GM10847 (cell line): ENCODE results near the gene FASTK.

Experiments used
- POLR2A ChIP-seq: IDR thresholded peaks from 2 replicates; pipeline ENCODE4 v1.6.1; 2011; ENCODE audit not compliant: insufficient read length; ENCODE audit errors: extremely low read depth

Gene FASTK

DNA sequence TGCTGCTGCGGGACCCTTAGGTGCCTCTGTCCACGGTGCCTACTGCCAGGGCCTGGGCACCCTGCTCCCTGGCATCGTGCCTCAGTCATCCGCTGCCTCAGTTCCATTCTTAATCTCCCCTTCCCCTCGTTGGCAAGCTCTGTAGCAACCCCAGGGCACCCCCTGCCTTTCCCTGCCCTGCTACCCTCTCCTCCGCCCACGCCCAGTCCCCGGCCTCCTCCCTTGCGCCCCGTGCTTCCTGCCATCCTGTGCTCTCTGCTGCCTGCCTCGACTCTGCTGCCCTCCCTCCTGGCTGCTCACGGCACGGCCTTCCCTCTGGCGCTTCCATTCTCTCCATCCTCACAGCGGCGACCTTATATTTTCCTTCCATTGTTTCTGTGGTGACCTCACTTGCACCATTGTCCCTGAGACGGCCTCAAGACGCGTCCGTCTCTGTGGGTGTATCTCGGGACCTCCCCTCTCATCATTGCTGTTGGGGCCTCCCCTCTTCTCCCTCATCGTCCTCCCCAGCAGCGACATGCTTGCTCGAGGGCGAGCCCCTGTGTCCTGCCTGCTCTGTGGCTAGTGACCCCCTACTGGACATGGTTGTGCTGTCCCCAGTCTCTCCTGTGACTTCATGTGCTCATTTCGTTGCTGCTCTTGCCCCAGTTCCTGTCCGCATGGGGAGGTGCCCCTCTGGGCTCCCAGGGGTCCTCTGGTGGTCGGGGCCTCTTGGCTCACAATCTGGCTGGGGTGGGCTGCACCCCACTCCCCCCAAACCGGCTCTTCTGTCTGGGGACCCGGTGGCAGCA is 41.0 kb upstream of the FASTK start:
- TF ChIP-seq POLR2A = no peak

DNA sequence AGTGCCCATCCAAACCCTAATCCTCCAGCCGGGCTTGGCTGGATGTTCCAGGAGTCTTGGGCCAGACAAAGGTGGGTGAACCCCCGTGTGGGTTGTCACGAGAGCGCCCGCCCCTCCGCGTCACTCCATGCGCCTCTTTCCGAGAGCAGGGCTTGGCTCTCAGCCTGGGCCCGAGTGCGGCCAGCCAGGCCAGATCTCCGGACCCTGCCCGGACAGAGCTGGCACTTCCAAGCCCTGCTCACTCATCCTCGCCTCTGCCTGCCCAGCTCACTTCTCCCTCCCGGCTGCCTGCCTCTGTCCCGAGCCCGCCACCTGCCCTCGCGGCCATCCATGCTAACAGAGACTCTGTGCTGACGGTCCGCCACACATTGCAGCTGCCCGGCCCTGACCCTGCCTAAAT is 40.3 kb upstream of the FASTK start:
- TF ChIP-seq POLR2A = no peak

DNA sequence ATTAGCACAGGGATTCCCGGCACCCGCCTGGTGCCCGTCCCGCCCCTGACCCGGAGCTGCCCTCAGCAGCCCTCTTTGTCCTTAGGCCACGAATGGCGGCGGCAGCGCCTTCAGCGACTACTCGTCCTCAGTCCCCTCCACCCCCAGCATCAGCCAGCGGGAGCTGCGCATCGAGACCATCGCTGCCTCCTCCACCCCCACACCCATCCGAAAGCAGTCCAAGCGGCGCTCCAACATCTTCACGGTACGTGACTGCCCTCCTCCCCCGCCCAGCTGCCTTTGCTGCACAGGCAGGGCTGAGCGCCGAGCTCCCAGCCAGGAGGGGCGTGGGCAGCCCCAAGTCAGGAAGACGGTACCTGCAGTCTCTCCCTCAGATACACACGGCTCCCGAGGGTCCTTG is 39.3 kb upstream of the FASTK start:
- TF ChIP-seq POLR2A = no peak

DNA sequence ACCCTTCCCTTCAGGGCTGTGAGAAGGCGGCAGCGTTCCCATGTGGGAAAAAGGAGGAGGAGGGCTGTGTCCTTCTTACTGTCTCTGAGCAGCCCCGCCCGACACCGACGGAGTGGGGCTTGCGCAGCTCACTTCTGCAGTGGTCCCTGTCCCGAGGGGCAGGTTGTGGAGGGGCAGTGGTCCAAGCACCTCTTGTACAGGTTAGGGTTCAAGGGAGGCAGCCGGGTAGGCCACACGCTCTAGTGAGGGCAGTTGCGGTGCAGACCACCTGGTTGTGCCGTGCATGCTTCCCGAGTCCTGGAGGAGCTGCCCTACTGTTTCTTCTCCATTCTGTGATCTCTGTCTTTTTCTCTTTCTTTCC is 38.4 kb upstream of the FASTK start:
- TF ChIP-seq POLR2A = no peak

DNA sequence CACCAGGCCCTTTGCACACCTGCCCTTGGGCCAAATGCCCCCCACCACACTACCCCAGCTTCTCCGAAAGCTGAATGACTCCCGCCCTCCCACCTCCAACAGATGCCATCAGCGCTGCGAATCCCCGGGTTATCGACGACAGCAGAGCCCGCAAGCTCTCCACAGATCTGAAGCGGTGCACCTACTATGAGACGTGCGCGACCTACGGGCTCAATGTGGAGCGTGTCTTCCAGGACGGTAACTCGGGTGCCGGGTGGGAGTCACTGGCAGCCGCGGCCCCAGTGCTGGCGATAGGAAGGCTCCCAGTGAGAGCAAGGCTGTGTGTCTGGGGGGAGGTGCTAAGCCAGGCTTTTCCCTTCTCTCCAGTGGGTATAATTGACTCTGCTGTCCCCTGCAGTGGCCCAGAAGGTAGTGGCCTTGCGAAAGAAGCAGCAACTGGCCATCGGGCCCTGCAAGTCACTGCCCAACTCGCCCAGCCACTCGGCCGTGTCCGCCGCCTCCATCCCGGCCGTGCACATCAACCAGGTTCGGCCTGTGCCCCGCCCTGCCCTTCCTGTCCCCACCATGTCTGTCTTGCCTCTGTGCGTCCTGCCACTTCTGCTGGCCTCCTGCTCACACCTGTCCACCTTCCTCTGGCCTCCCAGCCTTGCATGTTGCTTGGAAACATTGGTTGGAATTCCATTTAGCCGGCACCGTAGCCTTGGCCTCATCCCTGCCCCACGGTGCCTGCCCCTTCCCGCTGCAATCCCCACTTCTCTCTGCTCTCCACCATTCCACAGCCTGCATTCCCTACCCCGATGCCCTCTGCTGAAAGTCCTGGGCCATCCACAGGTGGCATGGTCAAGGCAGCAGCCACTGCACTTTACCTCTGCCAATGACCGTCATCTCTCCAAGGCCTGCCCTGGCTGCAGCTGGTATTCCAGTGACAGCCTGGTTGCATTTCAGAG is 37.8 kb upstream of the FASTK start:
- no peak for TF ChIP-seq POLR2A

DNA sequence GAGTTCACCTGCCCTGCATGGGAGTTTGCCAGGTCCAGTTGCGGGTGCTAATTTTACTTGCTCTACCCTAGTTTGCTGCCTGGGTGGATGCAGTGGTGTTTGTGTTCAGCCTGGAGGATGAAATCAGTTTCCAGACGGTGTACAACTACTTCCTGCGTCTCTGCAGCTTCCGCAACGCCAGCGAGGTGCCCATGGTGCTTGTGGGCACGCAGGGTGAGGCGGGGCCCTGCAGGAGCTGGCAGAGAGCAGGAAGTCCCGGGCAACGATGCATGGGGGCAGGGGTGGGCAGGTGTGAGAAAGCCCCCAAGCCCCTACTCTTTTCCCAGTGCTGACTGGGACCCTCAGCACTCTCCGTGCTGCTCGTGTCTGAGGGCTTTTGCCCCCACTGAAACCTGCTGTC is 37.0 kb upstream of the FASTK start:
- TF ChIP-seq POLR2A = no peak

DNA sequence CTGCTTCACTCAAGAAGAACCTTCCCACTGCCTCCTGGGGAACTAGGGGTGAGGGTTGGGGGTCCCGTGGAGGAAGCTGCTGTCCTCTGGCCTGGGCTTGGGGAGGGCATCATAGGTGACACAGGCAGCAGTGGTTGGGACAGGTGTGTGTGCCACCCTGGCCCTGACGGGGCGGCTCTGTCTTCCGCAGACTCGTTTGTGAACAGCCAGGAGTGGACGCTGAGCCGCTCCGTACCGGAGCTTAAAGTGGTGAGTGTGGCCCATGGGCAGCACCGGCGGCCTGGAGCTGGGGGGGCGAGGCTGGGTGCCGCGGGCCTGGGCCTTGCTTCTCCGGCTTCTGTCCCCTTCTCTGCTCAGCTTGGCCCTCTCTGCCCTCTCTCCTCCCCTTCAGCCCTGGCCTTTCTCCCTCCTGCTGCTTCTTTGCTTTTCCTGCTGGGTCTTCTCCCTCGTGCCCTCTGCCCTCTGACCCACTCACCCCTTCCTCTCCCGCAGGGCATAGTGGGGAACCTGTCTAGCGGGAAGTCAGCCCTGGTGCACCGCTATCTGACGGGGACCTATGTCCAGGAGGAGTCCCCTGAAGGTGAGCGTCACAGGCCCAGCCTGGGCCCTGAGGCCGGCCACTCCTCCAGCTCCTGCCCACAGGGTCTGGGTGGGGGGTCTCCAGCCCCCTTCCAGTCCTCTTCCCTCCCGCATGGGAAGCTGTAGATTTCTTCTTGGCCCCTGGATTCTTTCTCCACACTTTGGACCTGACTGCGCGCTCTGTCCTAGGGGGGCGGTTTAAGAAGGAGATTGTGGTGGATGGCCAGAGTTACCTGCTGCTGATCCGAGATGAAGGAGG is 36.2 kb upstream of the FASTK start:
- TF ChIP-seq POLR2A = no peak

DNA sequence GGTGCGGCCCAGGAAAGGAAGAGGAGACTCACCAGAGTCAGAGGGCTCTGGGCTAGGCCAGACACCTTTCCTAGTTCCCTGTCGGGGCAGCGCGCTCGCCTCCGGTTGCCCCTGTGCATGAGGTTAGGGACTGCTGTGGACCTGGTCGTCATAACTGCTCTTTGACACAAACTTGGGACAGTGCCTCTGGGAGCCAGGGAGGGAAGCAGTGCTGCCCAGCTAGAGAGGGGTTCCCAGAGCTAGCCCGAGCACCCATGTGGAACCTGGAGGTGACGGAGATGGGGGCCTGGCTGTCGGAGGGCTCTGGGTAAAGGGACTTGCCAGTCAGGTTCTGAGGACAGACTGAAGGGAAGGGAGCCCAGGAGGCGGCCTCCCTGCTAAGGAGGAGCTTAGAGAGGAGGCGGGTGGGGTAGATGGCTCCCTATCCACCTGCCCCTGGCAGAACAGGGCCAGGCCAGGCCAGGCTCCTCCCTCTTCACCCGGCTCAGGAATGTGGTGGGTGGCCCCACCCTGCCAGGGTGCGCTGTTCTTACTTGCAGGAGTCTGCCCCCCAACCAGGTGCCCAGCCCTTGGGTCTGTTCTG is 35.3 kb upstream of the FASTK start:
- TF ChIP-seq POLR2A = no peak

DNA sequence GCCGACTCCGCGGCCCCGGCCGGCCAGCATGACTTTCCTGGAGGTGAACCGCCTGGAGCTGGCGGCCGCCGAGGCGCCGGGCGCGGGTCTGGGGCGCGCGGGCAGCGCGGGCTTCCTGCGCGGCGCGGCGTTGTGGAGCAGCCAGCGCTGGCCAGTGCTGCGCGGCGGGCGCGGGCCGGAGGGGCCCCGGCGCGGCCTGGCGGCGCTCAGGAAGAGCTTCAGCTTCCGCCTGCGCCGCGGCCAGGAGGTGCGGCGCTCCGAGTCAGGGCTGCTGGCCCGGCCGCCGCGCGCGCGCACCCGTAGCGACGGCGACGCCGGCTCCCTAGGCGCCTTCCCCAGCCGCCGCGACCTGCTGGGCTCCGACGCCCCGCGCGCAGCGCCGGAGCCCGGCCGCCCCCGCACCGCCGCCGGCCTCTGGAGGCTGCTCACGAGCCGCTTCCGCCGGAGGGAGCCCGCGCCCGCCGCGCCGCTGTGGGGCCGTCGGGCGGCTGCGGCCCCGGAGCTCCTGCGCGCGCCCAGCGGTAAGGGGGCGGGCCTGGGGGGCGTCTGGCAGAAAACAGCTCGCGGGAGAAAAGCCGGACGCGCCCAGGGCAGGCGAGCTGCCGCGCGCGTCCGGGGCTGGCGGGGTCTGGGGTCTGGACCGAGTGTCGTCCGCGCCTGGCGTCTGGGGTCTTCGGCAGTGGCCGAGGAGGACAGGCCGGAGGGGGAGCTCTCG is 34.7 kb upstream of the FASTK start:
- no peak for TF ChIP-seq POLR2A

DNA sequence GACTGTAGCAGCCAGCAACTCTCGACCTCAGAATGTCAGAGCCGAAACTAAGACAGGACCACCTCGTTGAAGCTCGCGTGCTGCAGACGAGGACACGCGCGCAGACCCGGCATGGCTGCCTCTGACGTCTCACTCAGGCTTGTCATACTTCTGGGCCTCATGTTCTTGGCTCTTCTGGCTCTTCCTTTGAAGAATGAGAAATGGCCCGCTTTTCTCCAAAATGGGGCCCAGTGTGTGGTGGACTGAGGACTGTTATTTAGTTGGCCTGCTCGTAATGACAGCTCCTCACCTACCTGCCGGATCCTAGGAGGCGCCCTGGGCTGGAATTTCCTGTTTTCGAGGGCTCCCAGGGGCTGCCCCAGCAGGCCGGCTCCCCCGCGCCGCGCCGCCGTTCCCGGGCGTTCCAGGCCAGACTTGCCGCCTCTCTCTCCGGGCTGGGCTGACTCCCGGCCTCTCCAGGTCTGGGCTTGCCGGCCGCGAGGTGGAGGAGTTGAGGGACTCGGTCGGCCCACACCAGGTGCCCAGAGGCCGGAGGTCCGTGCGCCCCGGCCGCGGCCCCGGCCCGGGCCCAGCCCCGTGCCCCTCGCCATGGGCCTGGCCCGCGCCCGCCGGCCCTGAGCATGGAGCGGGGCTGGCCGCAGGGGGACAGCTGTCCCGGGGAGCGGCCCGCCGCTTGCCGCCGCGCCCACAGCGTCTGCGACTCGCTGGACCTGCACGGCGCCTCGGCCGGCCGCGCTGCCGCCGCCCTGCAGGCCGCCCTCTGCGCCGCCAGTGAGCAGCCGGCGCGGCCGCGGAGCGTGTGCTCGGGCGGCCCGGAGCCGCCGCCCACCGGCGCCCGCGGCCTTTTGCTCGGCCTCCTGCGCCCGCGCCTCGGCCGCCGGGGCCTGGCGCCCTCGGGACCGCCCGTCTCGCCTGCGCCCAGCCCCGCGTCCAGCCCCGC is 33.8 kb upstream of the FASTK start:
- no peak for TF ChIP-seq POLR2A

DNA sequence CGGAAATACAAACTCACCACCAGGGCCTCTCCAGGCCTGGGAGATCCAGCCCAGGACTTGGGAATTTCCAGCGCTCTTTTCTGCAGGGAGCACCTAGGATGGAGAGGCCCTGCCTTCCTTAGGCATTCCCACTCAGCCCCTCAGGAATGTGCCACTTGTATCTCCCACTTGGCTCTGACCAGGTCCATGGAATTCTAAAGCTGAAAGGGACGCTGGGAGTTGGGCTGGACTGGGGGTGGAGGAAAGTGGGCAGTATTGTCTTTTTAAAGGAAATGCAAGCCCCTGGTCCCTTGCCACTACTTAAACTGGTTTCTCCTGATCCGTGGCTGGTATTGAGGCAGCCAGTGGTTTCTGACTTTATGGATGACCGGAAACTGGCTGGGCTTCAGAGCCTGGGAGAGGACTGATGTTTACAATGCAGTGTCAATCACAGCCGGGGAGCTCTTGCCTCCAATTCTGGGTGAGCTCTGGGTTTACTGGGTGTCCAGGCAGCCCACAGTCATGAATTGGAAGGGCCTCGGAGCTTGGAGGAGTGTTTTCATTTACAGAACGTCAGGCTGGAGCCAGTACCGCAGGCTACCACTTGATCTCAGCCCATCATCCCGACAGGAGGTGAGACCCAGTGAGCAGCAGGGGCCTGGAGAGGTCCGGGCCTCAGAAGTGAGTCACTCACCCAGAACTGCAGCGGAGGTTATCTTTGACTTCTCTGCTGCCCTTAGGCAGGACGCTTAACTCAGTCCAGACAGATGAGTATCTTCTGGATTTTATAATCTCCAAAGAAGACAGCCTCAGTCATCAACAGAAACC is 32.9 kb upstream of the FASTK start:
- no peak for TF ChIP-seq POLR2A

DNA sequence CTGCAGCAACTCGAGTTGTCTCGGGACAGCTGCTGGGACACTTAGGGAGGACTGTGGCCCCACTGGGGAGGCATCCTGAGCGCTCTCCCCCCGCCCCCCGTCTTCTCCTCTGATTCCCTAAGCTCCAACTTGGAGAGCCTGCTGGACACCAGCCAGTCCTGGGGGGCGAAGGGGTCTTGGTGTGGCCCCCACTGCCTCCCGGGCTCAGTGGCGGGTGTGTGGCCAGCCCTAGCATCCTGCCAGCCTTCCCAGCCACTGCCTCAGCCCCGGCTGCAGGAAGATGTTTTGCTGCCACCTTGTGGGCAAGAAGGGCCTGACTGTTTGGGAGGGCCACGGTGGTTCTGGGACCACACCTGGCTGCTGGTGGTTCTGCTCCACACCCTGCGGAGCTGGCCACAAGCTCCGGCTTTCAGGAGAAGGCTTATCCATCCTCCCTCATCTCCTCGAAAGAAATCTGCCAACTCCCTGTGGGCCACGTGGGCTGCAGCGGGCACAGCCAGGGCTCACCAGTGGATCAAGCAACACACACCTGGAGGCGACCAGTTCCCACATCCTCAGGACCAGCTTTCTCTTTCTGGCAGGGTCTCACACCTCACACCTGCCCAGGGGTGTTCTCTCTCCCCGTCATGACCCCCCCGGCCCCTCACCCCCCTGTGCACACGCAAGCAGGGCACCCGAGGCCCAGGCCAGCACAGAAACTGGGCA is 30.5 kb upstream of the FASTK start:
- TF ChIP-seq POLR2A = no peak
